Panc1 (cell line): ENCODE measurements around the gene PHF1.

ENCODE experiments used
- POLR2AphosphoS5 ChIP-seq: IDR thresholded peaks from 2 replicates; pipeline ENCODE4 v1.6.1; 2012; ENCODE audit warnings: mild to moderate bottlenecking, low read depth, low read length, moderate library complexity
- REST ChIP-seq, 2 experiments: IDR thresholded peaks; 2 replicates each; pipeline ENCODE4 v1.6.1; 2011 to 2012; ENCODE audit warnings: low read depth in 2 of 2, control low read depth in 1 of 2, low read length in 1 of 2, mild to moderate bottlenecking in 1 of 2, moderate library complexity in 1 of 2; ENCODE audit not compliant: insufficient read depth in 1 of 2
- SIN3A ChIP-seq: IDR thresholded peaks from 2 replicates; pipeline ENCODE4 v1.6.1; 2012; ENCODE audit warnings: low read depth, mild to moderate bottlenecking, low read length, moderate library complexity, borderline replicate concordance; ENCODE audit not compliant: insufficient read depth
- TF ChIP-seq, protein P1 (sequence below): fragments of 450-650 bp; IDR thresholded peaks from 2 replicates; pipeline ENCODE4 v1.5.1; 2017; ENCODE audit warnings: mild to moderate bottlenecking

- TF ChIP-seq, protein P1, sequence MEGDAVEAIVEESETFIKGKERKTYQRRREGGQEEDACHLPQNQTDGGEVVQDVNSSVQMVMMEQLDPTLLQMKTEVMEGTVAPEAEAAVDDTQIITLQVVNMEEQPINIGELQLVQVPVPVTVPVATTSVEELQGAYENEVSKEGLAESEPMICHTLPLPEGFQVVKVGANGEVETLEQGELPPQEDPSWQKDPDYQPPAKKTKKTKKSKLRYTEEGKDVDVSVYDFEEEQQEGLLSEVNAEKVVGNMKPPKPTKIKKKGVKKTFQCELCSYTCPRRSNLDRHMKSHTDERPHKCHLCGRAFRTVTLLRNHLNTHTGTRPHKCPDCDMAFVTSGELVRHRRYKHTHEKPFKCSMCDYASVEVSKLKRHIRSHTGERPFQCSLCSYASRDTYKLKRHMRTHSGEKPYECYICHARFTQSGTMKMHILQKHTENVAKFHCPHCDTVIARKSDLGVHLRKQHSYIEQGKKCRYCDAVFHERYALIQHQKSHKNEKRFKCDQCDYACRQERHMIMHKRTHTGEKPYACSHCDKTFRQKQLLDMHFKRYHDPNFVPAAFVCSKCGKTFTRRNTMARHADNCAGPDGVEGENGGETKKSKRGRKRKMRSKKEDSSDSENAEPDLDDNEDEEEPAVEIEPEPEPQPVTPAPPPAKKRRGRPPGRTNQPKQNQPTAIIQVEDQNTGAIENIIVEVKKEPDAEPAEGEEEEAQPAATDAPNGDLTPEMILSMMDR, result no peak
- TF ChIP-seq REST (IDR thresholded peaks at IDR 0.05; ENCODE audit: insufficient read depth in 1 of 2, low read depth in 2 of 2, low read length in 1 of 2) (no peak), POLR2AphosphoS5 (no peak), SIN3A (no peak)
Measured at GRCh38 chr6:33417128-33417902, 6.5 kb downstream of the PHF1 start.
